ENCODE measurements around the gene TCHP. TPM values are rescaled to one million over a fixed set of nuclear protein-coding genes. Genes with fewer than 3 reads are reported as not detected.
A peak's percentile ranks its signal among the peaks of the same experiment; 100 is the strongest.

TCHP gene
- total RNA-seq, 1 experiment from 2014 or later, result 13.8 TPM

DNA sequence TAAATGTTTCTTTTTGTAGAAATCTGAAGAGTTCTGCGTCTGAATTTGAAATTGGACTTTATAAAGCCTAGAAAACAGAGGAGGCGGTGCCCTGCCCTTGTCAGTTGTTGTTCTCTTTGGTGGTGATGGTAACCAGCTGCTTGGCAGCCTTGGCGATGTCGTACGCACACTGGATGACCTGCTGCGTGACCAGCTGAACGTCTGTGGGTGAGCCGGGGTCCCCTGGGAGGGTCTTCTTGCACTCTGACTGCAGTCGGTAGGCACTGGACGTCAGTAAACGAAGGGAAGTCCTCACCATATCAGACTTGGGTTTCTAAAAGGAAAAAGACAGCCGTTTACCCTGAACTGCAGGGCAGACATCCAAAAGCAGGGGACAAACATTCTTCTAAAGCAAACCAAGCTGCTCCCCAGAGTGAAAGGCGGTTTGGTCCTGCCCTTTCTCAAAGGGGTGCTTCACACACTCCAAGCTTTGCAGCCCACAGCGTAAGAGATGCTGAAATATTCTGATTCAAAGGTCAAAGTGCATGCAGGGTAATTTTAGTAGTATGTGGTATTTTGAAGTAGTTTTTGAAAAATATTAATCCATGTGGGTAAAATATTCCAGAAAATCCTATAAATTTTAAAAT is 32.9 kb downstream of the TCHP start:
- DNase-seq (ENCODE audit: low read depth), result no peak

DNA sequence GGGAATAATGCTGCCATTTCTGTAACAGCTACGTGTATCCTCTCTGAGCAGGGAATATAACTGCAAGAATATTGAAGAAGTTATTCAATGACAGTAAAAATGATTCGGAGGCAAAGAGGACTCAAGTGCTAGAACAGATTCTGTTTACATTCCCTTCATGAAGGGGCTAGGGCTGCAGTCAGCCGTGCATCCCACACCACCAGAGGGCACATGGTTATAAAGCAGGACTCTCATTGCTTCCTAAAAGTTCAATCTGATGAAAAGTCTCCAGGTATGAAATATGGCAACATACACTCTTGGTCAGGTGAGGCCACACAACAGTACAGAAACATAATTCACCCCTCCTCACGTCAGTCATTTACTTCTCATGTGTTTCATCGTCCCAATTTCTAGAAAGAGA is 34.0 kb downstream of the TCHP start:
- DNase-seq (ENCODE audit: low read depth), result peak; percentile 22

- no peak for DNase-seq (ENCODE audit: low read depth)
These were observed 37.3 kb downstream of the TCHP start for GRCh38 chr12:109937371-109937770.

- DNase-seq (ENCODE audit: low read depth), result no peak
These were observed 38.9 kb downstream of the TCHP start for GRCh38 chr12:109938947-109939346.

DNA sequence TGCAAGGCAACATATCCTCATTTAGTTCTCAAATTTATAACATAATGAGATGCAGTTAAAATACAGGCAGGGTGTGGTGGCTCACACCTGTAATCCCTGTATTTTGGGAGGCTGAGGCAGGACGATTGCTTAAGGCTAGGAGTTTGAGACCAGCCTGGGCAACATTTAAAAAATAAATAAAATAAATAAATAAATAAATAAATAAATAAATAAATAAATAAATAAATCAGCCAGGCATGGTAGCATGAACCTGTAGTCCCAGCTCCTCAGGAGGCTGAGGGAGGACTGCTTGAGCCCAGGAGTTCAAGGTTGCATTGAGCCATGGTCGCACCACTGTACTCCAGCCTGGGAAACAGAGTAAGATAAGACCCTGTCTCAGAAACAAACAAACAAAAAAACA is 39.4 kb downstream of the TCHP start:
- DNase-seq (ENCODE audit: low read depth), result no peak

GRCh38 chr12:109940339-109940923 is 40.4 kb downstream of the TCHP start:
- DNase-seq (ENCODE audit: low read depth), result no peak

GRCh38 chr12:109943811-109944210 is 43.7 kb downstream of the TCHP start:
- DNase-seq (ENCODE audit: low read depth), result peak; percentile 65

- DNase-seq (ENCODE audit: low read depth), result no peak
These were observed 44.7 kb downstream of the TCHP start for GRCh38 chr12:109944561-109945359.

DNA sequence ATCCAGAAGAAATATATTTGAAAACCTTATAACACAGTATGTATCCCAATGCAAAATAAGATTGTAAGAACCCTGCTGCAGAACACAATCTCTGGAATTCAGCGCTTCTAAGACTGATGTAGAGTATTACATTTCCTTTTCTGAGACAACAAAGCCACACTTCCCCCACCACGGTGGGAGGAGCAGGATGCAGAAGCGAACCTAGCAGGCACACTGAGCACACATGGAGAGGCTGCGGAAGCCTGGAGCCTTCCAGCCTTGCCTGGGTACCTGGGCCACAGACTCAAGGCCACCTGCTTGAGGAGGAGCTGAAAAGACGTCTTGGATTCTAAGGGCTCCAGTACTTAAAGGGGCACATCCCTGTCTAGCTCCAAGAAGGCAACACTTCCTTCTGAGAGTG is 46.4 kb downstream of the TCHP start:
- no peak for DNase-seq (ENCODE audit: low read depth)

GRCh38 chr12:109946913-109947312 is 46.8 kb downstream of the TCHP start:
- no peak for DNase-seq (ENCODE audit: low read depth)

- DNase-seq (ENCODE audit: low read depth), result peak; percentile 82
These were observed 47.4 kb downstream of the TCHP start for GRCh38 chr12:109947521-109947920.

DNA sequence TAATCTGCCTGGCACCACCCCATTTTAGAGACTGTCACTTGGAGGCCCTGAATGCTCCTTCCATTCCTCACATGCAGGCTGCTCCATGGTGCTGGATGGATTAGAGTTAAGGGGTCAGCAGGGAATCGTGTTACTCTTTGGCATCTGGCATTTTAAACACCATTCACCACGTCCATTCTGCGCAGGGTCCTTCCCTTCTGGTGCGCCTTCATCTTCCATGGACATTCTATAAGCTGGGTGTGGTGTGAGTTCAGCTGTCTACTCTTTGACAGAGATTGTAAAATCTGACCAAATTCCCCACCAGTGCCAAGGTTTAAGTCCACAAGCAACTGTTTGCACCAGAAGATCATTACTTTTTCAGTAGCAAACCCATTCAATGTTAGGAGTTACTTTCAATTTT is 48.3 kb downstream of the TCHP start:
- DNase-seq (ENCODE audit: low read depth), result no peak

DNA sequence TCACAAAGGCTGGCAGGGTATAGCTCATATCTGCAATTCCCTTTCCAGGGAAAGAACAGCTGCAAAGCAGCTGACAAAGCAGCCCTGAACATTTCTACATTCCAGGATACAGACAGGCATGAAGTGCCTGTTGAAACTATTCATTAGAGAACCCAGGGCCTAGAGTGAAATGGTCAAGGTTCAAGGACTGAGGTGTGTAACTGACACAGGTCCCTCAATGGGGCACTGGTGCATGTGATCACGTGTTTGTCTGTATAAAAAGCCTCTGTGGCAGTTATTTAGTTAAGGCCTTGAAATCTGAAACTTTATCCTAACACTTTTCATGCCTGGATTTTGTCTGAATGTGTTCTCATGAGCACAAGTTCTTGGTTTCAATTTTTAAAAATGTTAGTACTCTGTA is 49.0 kb downstream of the TCHP start:
- DNase-seq (ENCODE audit: low read depth), result peak; percentile 33

- peak; percentile 34 for DNase-seq (ENCODE audit: low read depth)
These were observed 50.6 kb downstream of the TCHP start for GRCh38 chr12:109950625-109951024.

DNA sequence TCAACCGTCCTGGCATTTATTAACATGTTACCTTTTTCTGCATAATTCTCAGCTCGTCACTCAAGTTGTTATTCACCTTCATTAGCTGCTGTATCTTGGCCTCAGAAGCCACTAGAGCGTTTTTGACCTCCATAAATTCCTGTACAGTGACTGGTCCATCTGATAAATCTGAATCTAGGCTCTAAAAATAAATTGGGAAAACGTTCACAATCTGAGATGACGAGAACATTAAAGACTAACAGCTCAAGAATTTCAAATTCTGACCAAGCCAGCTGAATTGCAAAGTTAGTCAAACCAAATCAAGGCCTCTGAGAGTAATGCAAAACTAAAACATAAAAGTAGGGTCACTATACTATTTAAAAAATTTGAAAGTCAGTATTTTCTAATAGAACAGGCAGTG is 51.1 kb downstream of the TCHP start:
- peak; percentile 96 for DNase-seq (ENCODE audit: low read depth)

DNA sequence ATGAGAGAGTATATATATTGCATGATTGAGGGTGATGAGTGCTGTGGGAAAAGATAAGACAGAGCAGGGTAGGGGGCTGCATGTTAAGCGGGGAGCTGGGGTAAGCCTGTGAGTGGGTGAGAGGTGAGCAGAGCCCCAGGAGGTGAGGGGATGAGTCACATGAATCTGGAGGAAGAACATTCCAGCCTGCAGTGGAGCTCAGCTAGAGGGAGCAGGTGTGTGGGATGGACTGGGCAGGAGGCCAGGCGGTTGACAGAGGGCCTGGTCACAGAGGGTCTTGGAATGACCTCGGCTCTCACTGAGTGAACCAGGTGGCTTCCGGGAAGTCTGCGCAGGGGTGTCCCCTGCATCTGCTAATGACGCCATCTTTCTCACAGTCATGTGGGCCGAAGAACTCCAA is 51.7 kb downstream of the TCHP start:
- peak; percentile 94 for DNase-seq (ENCODE audit: low read depth)

- peak; percentile 43 for DNase-seq (ENCODE audit: low read depth)
These were observed 52.2 kb downstream of the TCHP start for GRCh38 chr12:109952160-109952858.

GRCh38 chr12:109952873-109953272 is 52.8 kb downstream of the TCHP start:
- DNase-seq (ENCODE audit: low read depth), result no peak

GRCh38 chr12:109953656-109954055 is 53.6 kb downstream of the TCHP start:
- no peak for DNase-seq (ENCODE audit: low read depth)

DNA sequence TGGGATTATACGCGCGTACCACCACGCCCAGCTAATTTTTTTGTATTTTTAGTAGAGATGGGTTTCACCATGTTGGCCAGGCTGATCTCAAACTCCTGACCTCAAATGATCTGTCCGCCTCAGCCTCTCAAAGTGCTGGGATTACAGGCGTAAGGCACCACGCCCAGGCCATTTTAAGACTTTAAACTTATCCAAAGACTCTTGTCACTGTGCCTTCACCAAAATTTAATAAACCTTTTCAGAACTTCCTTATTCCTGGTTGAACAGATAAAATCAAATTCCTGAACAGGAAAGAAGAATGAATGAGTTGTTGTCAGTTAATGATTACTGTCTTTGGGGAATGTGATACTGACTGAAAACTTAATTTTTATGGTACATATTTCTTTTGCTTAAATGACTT is 58.3 kb downstream of the TCHP start:
- no peak for DNase-seq (ENCODE audit: low read depth)

DNA sequence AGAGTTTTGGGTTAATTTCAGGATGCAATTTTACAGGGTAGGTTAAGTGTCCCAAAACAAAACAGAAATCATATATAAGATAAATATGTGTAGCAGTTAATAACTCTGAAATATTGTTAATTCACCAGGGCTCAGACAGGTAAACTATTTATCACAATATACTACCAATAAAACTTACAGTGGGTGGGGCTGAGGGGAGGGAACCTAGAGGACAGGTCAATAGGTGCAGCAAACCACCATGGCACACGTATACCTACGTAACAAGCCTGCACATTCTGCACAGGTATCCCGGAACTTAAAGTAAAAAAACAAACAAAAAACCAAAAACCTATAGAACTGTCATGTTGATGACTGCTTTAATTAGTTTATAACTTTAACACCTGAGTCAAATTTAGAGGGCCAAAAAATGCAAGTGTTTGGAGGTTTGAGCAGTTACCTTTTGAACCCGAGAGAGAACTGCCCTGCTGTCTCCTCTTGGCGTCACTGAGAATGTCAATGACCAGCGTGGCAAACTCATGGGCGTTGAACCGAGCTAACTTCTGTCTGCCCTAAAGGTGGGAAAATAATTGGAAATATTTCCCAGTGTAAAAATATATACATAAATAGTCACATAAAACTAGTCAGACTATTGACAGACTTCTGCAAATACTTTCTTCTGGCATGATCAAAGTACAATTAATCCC is 59.5 kb downstream of the TCHP start:
- no peak for DNase-seq (ENCODE audit: low read depth)

DNA sequence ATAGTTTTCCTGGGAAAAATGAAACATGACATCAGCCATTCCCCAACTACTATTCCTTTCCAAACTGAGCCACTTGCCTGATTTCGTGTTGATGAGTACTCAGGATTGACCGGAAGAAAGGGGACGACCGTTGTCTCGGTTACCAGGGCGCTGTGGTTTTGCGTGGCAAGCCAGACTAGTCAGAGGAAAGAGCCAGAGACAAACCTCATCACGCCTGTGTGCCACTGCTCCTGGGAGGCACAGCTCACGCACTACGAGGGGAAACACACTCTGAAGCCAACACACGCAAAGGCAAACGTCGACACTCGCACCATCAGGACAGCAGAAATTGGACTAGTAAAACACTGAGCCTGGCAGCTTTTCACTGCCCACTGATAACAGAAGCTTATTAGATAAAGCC is 61.1 kb downstream of the TCHP start:
- peak; percentile 56 for DNase-seq (ENCODE audit: low read depth)
